Activated naive CD4-positive, alpha-beta T cell treated with anti-CD3 and anti-CD28 coated beads, Interleukin-2, amount 50 U/mL, for 24 hours (primary cell): ENCODE measurements around the gene SVIL.
"Not testable (repeated sequence)": the region's sequence is repeated elsewhere in the genome, so short reads cannot be mapped to it uniquely, and the experiment has no call there.

ENCODE experiments used
- H3K27ac Mint-ChIP-seq: one replicate; pipeline ENCODE4 v1.8.0; 2021; ENCODE audit warnings: mild to moderate bottlenecking, mixed read lengths
- H3K27me3 Mint-ChIP-seq: one replicate; pipeline ENCODE4 v1.8.0; 2021; ENCODE audit warnings: mixed read lengths
- H3K36me3 Mint-ChIP-seq: one replicate; pipeline ENCODE4 v1.8.0; 2021; ENCODE audit warnings: mixed read lengths
- H3K4me1 Mint-ChIP-seq: one replicate; pipeline ENCODE4 v1.8.0; 2021; ENCODE audit warnings: mixed read lengths
- H3K4me3 Mint-ChIP-seq: one replicate; pipeline ENCODE4 v1.8.0; 2021; ENCODE audit warnings: mild to moderate bottlenecking, mixed read lengths
- H3K9me3 Mint-ChIP-seq: one replicate; pipeline ENCODE4 v1.8.0; 2021; ENCODE audit warnings: mixed read lengths

SVIL gene

DNA sequence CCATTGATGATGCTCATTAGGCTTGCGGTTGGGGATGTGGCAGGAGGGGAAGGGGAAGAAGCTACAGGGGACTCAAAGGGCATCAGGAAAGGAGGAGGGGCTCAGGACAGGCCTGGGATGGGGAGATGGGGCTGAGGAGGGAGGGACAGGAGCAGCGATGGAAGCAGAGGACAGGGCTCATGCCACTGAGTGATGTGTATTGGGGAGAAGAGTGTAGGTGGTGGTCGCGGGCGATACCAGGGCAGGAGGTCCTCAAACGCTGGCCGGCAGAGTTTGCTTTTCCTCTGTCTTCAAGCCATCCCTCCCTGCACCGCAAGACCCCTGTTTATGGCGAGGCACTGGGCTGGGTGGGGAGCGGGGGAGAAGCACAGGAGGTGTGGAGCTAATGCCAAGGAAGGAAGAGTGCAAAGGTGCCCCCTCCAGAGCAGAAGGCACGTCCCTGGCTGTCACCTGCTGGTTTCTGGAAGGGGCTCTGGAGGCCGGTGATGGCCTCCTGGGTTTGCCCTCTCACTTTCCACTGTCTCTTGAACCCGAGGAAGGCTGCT is 134.7 kb downstream of the SVIL start:
- Mint-ChIP-seq H3K27me3 (no peaks in the 10 kb centered on the region), H3K27ac (no peak overlapping the region), H3K36me3 (peaks cover 15% of the 10 kb centered on the region), H3K9me3 (no peaks in the 10 kb centered on the region), H3K4me1 (peaks cover 5% of the 10 kb centered on the region), H3K4me3 (no peak overlapping the region)

DNA sequence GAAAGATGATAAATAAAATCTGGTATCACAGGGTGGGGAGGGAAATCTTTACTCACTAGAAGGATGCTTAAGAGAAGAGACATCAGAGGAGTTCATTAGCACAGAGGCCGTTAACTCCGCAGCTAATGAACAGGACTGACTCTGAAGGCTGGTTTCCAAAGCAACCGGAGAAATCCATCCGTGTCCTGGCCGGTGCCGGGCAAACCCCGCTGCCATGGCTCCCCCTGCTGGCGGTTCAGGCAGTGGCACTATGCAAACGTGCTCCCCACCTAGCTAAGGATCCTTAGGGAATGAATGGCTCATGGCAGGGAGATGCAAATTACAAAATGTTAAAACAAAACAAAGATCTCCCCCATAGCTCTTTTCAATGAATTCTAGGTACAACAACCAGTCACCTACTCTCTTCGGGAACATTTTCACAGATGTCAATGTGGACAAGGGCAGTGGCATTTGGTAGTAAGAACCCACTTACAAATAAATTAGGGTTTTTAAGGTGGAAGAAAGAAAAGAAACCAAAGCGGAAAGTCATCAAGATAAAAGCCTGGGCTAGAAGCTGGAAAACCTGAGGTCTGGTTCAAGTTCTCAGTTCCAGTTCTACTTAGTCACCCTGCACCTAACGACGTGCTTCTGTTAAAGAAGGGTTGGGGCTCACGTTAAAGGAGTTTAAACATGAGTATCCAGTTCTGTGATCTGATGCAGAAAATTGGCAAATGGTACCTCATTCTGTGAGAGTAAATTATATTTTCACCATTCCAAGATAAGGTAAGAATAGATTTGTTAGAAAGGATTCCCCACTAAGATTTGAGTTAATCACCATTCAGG is 138.2 kb downstream of the SVIL start:
- peaks cover 8% of the 10 kb centered on the region for H3K36me3 Mint-ChIP-seq
- no peaks in the 10 kb centered on the region for H3K27me3 Mint-ChIP-seq
- no peak overlapping the region for H3K4me3 Mint-ChIP-seq
- peaks cover 5% of the 10 kb centered on the region for H3K4me1 Mint-ChIP-seq
- no peak overlapping the region for H3K27ac Mint-ChIP-seq
- H3K9me3 Mint-ChIP-seq: no peaks in the 10 kb centered on the region

DNA sequence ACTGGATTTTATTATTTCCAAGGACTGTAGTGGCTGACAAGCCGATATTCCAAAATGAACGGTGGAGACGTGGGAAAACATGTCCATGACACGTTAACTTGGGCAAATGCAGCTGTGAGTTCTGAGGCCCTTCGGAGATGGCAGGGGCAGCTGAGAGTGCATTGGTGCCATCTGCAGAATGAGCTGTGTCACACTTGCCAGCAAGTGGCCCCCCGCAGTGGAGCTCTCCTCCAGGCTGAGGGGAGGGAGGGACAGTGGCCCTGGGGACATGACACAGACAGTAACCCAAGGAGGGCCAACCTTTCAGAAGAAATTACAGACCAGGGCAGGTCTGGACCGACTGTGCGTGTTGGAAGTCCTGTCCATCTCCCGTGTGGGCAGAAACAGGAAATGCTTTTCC is 139.4 kb downstream of the SVIL start:
- H3K4me3 Mint-ChIP-seq: no peak overlapping the region
- no peaks in the 10 kb centered on the region for H3K27me3 Mint-ChIP-seq
- peaks cover 5% of the 10 kb centered on the region for H3K4me1 Mint-ChIP-seq
- peaks cover 11% of the 10 kb centered on the region for H3K36me3 Mint-ChIP-seq
- H3K27ac Mint-ChIP-seq: no peak overlapping the region
- H3K9me3 Mint-ChIP-seq: no peaks in the 10 kb centered on the region

DNA sequence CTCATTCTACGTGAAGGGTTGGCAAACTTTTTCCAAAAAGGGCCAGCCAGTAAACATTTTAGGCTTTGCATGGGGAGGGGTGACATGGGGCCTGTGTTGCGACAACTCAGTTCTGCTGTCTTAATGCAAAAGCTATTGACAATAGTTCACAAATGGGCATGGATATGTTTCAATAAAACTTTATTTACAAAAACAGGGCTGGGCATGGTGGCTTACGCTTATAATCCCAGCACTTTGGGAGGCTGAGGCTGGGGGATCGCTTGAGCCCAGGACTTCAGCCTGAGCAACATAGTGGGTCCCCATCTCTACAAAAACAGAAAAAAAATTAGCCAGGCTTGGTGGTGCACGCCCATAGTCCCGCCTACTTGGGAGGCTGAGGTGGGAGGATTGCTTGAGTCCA is 141.1 kb downstream of the SVIL start:
- Mint-ChIP-seq H3K27me3 (no peaks in the 10 kb centered on the region), H3K9me3 (no peaks in the 10 kb centered on the region), H3K4me1 (peaks cover 5% of the 10 kb centered on the region), H3K36me3 (peaks cover 12% of the 10 kb centered on the region), H3K4me3 (no peak overlapping the region), H3K27ac (no peak overlapping the region)

DNA sequence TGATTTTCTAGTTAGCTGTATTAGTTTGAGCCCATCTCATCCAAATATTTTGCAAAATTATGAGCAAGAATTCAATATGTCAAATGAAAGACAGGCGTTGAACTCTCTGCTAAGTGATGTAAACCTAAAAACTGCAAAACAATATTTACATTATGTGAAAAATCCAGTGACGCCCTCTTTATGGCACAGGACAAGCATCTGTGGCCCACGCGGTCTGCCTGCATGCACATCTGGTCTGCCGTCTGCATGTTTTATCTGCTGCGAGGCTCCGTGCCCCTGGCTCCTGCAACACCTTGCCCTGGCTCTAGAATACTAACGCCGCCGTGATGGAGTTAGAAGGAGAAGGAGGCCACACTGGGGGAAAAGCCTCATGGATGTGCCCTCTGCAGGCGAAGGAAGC is 142.0 kb downstream of the SVIL start:
- Mint-ChIP-seq H3K9me3 (no peaks in the 10 kb centered on the region), H3K4me3 (no peak overlapping the region), H3K4me1 (peaks cover 5% of the 10 kb centered on the region), H3K36me3 (peaks cover 13% of the 10 kb centered on the region), H3K27me3 (no peaks in the 10 kb centered on the region), H3K27ac (no peak overlapping the region)

DNA sequence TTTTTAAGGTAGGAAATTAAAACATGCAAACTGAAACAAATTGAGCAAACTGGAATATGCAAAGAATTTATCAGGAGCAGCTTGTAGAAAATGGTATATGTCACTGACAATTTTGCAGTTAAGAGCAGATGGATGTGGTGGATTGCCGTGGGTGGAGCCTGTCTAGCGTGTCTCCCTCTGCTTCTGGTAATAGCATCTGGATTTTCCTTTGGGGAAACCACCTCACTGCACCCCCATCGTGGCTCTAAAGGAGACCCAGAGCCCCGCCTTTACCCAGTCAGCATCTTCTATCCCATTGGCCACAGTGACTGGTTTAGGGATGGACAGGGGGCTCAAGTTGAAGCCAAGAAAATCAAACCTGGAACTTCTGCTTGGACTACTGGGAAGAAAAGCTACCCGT is 142.9 kb downstream of the SVIL start:
- Mint-ChIP-seq H3K36me3 (peaks cover 15% of the 10 kb centered on the region), H3K4me3 (no peak overlapping the region), H3K9me3 (no peaks in the 10 kb centered on the region), H3K27ac (no peak overlapping the region), H3K27me3 (no peaks in the 10 kb centered on the region), H3K4me1 (peaks cover 5% of the 10 kb centered on the region)

DNA sequence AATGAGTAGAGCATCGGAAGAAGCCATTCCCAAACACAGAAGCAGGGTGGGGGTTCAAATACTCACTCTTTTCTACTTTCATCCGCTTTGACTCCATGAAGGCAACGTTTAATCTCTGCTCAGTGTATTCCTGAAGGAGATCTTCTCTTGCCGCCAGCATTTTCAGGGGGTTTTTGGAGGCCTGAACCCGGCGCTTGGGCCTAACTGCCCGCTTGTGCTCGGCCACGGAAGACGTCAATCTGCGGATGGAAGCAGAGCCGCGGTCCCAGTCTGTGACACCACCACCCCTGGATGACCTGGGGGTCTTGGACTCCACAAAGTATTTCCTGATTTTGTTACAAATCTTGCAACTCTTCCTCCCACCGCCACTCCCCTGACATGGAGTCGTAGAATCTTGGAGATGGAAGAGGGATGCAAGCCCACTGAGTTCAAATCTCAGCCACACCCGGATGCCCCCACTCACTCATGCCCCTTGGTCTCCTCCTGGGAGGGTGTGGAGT is 143.9 kb downstream of the SVIL start:
- not testable (repeated sequence) for H3K27me3 Mint-ChIP-seq, H3K4me1 Mint-ChIP-seq, H3K9me3 Mint-ChIP-seq, H3K4me3 Mint-ChIP-seq, H3K27ac Mint-ChIP-seq
- H3K36me3 Mint-ChIP-seq: peaks cover 18% of the 10 kb centered on the region

DNA sequence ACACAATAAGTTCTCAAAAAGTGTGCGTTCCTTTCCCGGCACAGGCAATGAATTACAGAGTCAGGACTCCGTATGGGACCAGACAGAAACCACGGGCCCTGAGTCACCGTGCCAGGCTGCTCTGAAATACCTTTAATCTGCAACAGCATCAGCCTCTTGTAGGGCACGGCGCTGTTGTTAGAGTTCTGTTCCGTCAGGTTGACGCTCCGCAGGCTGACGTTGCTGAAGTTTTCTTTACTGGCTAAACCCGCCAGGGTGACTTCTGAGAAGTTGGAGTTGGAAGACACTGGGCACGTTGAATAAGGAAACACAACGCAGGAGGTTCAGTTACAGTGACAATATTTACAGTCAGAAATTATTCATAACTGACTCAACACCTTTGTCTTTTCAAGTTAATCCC is 146.3 kb downstream of the SVIL start:
- Mint-ChIP-seq H3K4me1 (peaks cover 14% of the 10 kb centered on the region), H3K36me3 (peaks cover 25% of the 10 kb centered on the region)
- H3K4me3 Mint-ChIP-seq, H3K27me3 Mint-ChIP-seq, H3K9me3 Mint-ChIP-seq, H3K27ac Mint-ChIP-seq: not testable (repeated sequence)

DNA sequence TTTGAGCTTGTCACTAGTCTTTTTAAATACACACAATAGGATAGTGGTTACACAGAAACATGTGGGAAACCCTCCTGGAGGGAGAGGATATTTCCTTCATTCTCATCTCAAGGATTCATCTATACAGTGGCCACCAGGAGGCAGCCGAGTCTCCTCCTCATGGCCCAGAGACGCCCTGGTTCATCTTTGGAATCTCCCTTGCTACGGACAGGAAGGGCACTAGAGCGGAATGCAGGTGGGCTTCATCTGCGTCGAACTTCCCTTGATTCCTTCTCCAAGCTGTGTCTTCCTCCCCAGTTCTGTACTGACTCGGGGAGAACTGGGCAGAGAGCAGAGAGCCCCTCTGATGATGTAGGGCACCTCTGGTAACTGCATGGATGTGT is 146.9 kb downstream of the SVIL start:
- H3K9me3 Mint-ChIP-seq, H3K4me3 Mint-ChIP-seq, H3K27ac Mint-ChIP-seq, H3K27me3 Mint-ChIP-seq: not testable (repeated sequence)
- H3K4me1 Mint-ChIP-seq: peaks cover 18% of the 10 kb centered on the region
- H3K36me3 Mint-ChIP-seq: peaks cover 25% of the 10 kb centered on the region

DNA sequence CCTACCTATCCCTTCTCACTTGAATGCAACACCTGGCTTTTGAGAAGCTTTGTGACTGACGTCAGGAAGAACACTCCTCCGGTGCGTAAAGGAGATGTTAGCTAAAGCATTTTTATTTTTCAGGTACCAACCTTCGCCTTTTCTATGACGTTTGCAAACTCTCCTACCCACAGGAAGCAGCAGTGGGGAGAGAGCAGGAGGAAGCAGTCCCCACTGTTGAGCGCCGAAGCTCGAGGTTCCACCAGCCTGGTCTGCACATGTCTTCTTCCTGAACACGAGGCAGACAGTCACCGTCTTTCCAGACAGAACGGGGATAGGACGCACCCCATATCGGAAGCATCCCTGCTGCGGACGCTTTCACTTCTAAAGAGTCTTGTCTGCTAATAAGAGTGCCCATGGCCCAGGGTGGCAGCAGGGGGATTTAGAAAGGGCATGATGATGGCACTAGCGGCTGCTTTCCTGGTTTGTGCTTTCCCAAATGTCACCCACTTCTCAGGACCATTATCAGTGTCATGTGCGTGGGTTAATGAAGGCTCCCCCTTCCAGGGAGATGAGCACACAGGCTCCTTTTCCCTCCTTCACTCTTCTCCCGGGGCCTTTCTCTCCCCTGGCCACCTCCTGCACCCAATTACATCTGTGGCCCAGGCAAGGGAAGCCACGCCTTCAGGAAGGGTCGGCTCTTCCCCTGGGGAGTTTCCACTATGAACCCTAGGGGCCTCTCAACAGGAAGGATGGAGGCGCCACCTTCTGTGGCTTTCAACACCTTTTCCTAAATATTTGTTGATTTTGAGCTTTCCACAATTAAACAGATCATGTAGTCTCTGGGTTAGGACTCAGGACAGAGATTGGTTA is 147.5 kb downstream of the SVIL start:
- not testable (repeated sequence) for H3K27ac Mint-ChIP-seq, H3K4me3 Mint-ChIP-seq
- peaks cover 25% of the 10 kb centered on the region for H3K4me1 Mint-ChIP-seq

DNA sequence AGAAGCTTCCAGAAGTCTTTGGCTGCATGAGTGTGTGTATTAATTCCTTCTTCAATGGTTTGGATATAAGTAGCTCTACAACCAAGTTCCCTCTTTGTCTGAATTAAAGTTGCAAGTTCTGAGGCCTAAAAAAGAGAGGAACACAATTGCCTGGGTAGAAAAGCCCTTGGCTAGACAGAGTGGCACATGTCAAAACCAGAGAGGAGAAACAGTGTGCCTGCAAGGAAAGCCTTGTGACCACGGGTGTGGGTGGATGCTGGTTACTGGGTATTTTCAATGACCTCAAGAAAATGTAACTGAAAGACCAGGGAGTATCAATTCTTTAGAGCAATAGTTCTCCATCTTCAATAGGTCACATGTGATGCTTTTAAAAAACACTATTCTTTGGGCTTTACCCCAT is 148.3 kb downstream of the SVIL start:
- H3K9me3 Mint-ChIP-seq: no peaks in the 10 kb centered on the region
- peaks cover 25% of the 10 kb centered on the region for H3K4me1 Mint-ChIP-seq
- no peak overlapping the region for H3K4me3 Mint-ChIP-seq
- no peaks in the 10 kb centered on the region for H3K27me3 Mint-ChIP-seq
- H3K27ac Mint-ChIP-seq: no peak overlapping the region
- H3K36me3 Mint-ChIP-seq: peaks cover 22% of the 10 kb centered on the region

More for the DNA sequence above, 147.5 kb downstream of the SVIL start:
- peaks cover 23% of the 10 kb centered on the region for H3K36me3 Mint-ChIP-seq
- H3K9me3 Mint-ChIP-seq, H3K27me3 Mint-ChIP-seq: not testable (repeated sequence)

DNA sequence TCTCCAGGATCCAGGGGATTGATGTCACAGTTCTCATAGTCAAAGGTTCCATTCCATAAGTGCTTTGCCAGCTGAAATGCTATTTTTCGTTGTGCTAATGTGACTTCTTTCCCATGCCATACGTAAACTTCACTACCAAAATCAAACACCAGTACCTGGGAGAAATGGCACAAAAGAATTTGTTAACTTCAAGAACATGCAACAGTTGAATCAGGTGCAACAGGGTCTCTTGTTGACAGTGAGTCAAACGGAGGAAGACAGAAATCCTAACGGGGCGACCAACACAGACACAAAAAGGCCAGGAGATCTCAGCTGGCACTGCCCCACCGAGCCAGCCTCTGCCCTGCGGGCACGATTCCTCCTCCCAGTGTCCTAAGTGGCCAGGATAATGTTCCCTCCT is 150.1 kb downstream of the SVIL start:
- Mint-ChIP-seq H3K4me1 (peaks cover 25% of the 10 kb centered on the region), H3K36me3 (peaks cover 19% of the 10 kb centered on the region)
- H3K27me3 Mint-ChIP-seq, H3K9me3 Mint-ChIP-seq, H3K27ac Mint-ChIP-seq, H3K4me3 Mint-ChIP-seq: not testable (repeated sequence)

DNA sequence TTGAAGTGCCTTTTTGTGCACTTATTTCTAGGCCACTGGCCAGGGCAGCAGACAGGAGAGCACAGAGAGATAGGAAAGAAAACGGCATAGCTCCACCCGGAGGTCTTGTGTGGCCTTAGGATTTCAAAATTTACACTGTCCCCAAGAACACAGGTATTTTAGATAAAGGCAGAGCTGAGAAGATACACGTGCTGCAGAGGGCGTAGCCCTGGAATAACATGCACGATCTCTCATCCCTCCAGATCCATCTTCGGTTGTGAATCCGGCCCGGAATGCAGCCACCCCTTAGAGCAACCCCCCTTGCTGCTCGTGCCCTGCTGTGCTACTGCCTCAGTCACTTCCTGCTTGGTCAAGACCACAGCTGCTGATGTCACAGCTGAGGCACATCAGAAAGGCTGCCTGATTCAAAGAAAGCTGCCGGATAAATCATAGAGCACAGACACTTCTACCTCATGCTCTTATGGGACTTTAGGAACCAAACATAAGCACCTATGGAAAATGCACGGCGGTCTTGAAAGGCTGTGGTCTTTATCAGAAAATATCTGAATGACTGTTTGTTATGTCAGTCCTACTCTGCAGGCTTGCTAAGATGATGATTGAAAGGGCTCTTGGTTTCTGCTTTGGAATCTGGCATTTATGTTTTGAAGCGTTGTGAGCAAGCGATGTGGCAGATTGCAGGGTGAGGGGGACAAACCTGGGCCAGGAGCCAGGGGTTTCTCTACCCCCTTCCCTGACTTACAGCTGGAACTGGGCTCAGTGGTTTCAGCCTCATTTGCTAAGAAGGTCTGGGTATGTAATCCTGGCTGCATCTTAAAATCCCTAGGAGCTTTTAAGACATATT is 152.0 kb downstream of the SVIL start:
- Mint-ChIP-seq H3K4me1 (peaks cover 25% of the 10 kb centered on the region), H3K9me3 (no peaks in the 10 kb centered on the region), H3K4me3 (no peak overlapping the region), H3K27ac (peak overlapping the region; percentile 14), H3K36me3 (peaks cover 15% of the 10 kb centered on the region), H3K27me3 (no peaks in the 10 kb centered on the region)

DNA sequence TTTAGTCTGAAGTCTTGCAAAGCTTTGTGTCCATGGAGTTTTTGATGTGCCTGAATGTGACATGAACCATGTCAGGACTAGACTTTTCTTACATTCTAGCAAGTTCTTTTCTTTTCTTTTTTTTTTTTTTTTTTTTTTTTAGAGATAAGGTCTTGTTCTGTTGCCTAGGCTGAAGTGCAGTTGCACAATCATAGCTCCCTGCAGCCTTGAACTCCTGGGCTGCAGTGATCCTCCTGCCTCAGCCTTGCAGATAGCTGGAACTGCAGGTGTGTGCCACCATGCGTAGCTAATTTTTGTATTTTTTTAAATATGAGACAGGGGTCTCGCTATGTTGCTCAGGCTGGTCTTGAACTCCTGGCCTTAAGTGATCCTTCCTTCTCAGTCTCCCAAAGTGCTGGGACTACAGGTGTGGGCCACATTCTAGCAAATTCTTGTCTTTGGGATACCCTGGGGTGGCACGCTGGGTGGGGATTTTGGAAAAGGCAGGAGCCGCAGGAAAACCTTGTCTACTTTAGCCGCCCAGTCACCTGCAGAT is 152.8 kb downstream of the SVIL start:
- Mint-ChIP-seq H3K4me3 (no peak overlapping the region), H3K9me3 (no peaks in the 10 kb centered on the region), H3K4me1 (peaks cover 25% of the 10 kb centered on the region), H3K27ac (no peak overlapping the region), H3K27me3 (no peaks in the 10 kb centered on the region), H3K36me3 (peaks cover 13% of the 10 kb centered on the region)
